ENCODE data around the gene SERHL2.
"Not testable (repeated sequence)": the region's sequence is repeated elsewhere in the genome, so short reads cannot be mapped to it uniquely, and the experiment has no call there.

SERHL2 gene

DNA sequence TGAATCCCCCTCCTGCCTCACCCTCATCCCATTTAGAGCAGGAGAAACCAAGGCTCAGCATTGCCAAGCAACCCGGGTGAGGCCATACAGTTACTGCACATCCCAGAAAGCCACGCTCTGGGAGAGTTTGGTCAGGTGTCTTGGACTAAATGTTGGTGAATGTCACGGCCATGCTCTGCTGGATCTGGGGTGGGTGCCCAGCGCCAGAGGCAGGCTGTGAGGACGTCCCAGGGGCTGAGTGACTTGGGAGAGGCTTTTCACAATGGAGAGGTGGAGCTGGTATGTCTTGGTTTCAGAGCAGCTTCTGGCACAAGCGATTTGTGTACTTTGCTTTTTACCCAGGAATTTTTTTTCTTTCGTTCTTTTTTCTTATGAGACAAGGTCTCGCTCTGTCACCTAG lies 6.6 kb downstream of the SERHL2 start:
- Histone ChIP-seq H3K27ac (no peak overlapping the region), H3K9me3 (ENCODE audit: severe bottlenecking) (peaks cover under 1% of the 10 kb centered on the region), H3K4me3 (ENCODE audit: low read depth, low read length) (no peak overlapping the region), H3K36me3 (peaks cover 10% of the 10 kb centered on the region), H3K27me3 (ENCODE audit: insufficient read depth, low read depth, severe bottlenecking) (no peaks in the 10 kb centered on the region)
- TF ChIP-seq, protein P1, sequence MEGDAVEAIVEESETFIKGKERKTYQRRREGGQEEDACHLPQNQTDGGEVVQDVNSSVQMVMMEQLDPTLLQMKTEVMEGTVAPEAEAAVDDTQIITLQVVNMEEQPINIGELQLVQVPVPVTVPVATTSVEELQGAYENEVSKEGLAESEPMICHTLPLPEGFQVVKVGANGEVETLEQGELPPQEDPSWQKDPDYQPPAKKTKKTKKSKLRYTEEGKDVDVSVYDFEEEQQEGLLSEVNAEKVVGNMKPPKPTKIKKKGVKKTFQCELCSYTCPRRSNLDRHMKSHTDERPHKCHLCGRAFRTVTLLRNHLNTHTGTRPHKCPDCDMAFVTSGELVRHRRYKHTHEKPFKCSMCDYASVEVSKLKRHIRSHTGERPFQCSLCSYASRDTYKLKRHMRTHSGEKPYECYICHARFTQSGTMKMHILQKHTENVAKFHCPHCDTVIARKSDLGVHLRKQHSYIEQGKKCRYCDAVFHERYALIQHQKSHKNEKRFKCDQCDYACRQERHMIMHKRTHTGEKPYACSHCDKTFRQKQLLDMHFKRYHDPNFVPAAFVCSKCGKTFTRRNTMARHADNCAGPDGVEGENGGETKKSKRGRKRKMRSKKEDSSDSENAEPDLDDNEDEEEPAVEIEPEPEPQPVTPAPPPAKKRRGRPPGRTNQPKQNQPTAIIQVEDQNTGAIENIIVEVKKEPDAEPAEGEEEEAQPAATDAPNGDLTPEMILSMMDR (IDR thresholded peaks at IDR 0.05; ENCODE audit: low read depth, low read length) = no peak
- DNase-seq = no peak

DNA sequence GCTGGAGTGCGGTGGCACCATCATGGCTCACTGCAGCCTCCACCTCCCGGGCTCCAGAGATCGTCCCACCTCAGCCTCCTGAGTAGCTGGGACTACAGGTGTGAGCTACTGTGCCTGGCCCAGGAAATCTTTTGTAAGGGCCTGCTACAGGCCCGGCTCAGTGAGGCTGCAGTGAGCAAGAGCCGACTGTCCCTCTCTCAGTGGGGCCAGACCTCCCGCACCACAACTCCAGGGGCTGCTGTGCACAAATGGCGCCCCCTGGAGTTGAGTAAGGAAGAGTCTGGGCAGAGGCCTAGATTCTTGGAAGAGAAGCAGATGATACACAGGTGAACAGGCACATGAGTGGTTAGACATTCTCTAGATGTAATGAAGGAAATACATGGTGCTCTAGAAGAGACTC lies 7.0 kb downstream of the SERHL2 start:
- Histone ChIP-seq H3K27ac (no peak overlapping the region), H3K9me3 (ENCODE audit: severe bottlenecking) (peaks cover 4% of the 10 kb centered on the region), H3K4me3 (ENCODE audit: low read depth, low read length) (no peak overlapping the region), H3K27me3 (ENCODE audit: insufficient read depth, low read depth, severe bottlenecking) (no peaks in the 10 kb centered on the region), H3K36me3 (peaks cover 14% of the 10 kb centered on the region)
- peak; percentile 39 for DNase-seq
- TF ChIP-seq, protein P1 (IDR thresholded peaks at IDR 0.05; ENCODE audit: low read depth, low read length) = peak; percentile 69

DNA sequence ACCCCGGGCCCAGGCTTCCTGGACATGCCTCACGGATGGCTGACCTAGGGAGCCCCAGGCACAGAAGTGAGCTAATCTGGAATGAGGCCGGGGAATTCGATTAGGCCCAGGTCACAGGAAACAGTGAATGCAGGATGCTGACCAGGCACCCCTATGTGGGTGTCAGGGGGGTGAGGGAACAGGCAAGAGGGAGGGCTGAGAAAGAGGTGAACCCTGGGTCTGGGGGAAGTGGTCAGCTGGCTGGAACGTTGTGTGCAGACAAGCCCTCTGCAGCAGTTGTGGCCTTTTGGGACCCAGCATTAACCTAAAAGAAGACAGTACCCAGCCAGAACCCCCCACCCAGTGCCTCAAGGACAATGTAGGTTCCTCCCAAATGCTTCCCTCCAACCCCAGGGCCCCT lies 8.1 kb downstream of the SERHL2 start:
- H3K27me3 ChIP-seq (ENCODE audit: insufficient read depth, low read depth, severe bottlenecking) = no peaks in the 10 kb centered on the region
- TF ChIP-seq, protein P1 (IDR thresholded peaks at IDR 0.05; ENCODE audit: low read depth, low read length) = no peak
- H3K9me3 ChIP-seq (ENCODE audit: severe bottlenecking) = peaks cover 4% of the 10 kb centered on the region
- no peak overlapping the region for H3K4me3 ChIP-seq (ENCODE audit: low read depth, low read length)
- H3K36me3 ChIP-seq = peaks cover 19% of the 10 kb centered on the region
- no peak overlapping the region for H3K27ac ChIP-seq
- no peak for DNase-seq

DNA sequence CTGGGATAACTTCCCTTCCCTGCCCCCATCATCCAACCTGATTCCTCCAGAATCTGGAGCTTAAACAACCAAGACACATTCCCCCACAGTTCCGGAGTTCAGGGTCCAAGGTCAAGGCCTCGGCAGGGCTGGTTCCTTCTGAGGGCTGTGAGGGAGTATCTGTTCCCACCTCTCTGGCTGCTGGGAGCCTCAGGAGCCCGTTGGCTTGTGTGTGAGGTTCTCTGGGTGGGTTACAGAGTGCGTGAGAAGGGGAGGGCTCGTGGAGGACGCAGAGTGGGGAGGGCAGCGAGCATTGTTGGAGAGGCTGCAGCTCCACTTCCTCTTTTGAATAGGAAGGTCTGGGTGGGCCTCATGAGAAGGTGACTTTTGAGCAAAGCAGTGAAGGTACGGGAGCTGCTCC lies 8.5 kb downstream of the SERHL2 start:
- Histone ChIP-seq H3K36me3 (peaks cover 19% of the 10 kb centered on the region), H3K9me3 (ENCODE audit: severe bottlenecking) (peaks cover 4% of the 10 kb centered on the region), H3K27me3 (ENCODE audit: insufficient read depth, low read depth, severe bottlenecking) (no peaks in the 10 kb centered on the region), H3K27ac (0 out of 2 replicates have a peak overlapping the region, but pooled peaks have one; percentile 9), H3K4me3 (ENCODE audit: low read depth, low read length) (no peak overlapping the region)
- DNase-seq = no peak
- TF ChIP-seq, protein P1 (IDR thresholded peaks at IDR 0.05; ENCODE audit: low read depth, low read length) = no peak

DNA sequence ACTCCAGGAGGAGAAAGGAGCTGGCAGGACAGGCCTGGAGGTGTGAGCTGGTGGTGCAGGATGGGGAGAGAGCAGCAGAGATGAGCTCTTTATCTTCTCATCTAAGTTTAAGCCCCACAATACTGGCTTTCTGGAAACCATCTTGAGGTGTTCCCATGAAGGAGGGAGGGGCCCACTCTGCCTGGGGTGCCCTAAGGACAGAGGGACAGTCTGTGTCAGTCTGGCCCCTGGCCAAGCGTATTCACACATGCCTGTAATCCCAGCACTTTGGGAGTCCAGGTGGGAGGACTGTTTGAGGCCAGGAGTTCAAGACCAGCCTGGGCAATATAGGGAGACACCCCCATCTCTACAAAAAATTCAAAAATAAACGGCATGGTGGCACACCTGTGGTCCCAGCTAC lies 8.9 kb downstream of the SERHL2 start:
- Histone ChIP-seq H3K4me3 (ENCODE audit: low read depth, low read length) (no peak overlapping the region), H3K9me3 (ENCODE audit: severe bottlenecking) (peaks cover 4% of the 10 kb centered on the region), H3K36me3 (peaks cover 19% of the 10 kb centered on the region), H3K27me3 (ENCODE audit: insufficient read depth, low read depth, severe bottlenecking) (no peaks in the 10 kb centered on the region), H3K27ac (no peak overlapping the region)
- TF ChIP-seq, protein P1 (IDR thresholded peaks at IDR 0.05; ENCODE audit: low read depth, low read length) = no peak
- DNase-seq = peak; percentile 61

DNA sequence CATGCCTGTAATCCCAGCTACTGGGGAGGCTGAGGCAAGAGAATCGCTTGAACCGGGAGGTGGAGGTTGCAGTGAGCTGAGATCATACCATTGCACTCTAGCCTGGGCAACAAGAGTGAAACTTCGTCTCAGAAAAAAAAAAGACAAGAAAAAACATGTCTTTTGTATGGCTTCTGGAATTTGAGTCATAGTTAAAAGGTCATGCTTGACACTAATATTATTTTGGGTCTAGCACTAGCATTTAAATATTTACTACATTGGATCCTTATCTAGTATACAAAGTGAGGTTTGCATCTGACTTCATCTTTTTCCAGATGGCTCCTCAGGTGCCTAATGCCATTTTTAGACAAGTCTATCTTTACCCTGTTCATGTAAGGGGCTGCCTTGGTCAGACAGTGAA lies 10.2 kb downstream of the SERHL2 start:
- H3K4me3 ChIP-seq (ENCODE audit: low read depth, low read length); H3K9me3 ChIP-seq (ENCODE audit: severe bottlenecking); DNase-seq; H3K27ac ChIP-seq; H3K27me3 ChIP-seq (ENCODE audit: insufficient read depth, low read depth, severe bottlenecking): not testable (repeated sequence)
- H3K36me3 ChIP-seq = peaks cover 19% of the 10 kb centered on the region
